HEK293 (cell line): Measurements from ENCODE around the gene CAMK2G.

Experiments
- EGR2 ChIP-seq: fragments of 450-650 bp; formaldehyde crosslinking; IDR thresholded peaks from 2 replicates; pipeline ENCODE4 v1.5.1; 2016; ENCODE audit warnings: low read depth, missing biosample characterization, missing genetic modification characterization
- GLIS2 ChIP-seq: fragments of 450-650 bp; formaldehyde crosslinking; IDR thresholded peaks from 2 replicates; pipeline ENCODE4 v1.5.1; 2016; ENCODE audit warnings: missing biosample characterization, missing genetic modification characterization
- SP3 ChIP-seq: fragments of 450-650 bp; formaldehyde crosslinking; IDR thresholded peaks from 2 replicates; pipeline ENCODE4 v1.5.1; 2016; ENCODE audit warnings: missing biosample characterization, missing genetic modification characterization
- ZBTB1 ChIP-seq: fragments of 450-650 bp; formaldehyde crosslinking; IDR thresholded peaks from 2 replicates; pipeline ENCODE4 v1.5.1; 2016; ENCODE audit warnings: missing biosample characterization, missing genetic modification characterization
- ZNF10 ChIP-seq: fragments of 450-650 bp; formaldehyde crosslinking; IDR thresholded peaks from 2 replicates; pipeline ENCODE4 v1.5.1; 2017; ENCODE audit warnings: missing biosample characterization, missing genetic modification characterization
- ZNF341 ChIP-seq: fragments of 450-650 bp; formaldehyde crosslinking; IDR thresholded peaks from 2 replicates; pipeline ENCODE4; 2016; ENCODE audit warnings: low read depth, missing biosample characterization, missing genetic modification characterization
- ZNF391 ChIP-seq: fragments of 450-650 bp; formaldehyde crosslinking; IDR thresholded peaks from 2 replicates; pipeline ENCODE4 v1.5.1; 2016; ENCODE audit warnings: low read depth, missing biosample characterization, missing genetic modification characterization, borderline replicate concordance
- ZNF561 ChIP-seq: fragments of 450-650 bp; IDR thresholded peaks from 2 replicates; pipeline ENCODE4 v1.5.1; 2018; ENCODE audit warnings: missing biosample characterization, missing genetic modification characterization, borderline replicate concordance
- ZNF623 ChIP-seq: fragments of 450-650 bp; formaldehyde crosslinking; IDR thresholded peaks from 2 replicates; pipeline ENCODE4 v1.5.1; 2016; ENCODE audit warnings: missing biosample characterization, missing genetic modification characterization
- ZNF660 ChIP-seq: fragments of 450-650 bp; IDR thresholded peaks from 2 replicates; pipeline ENCODE4 v1.5.1; 2018; ENCODE audit warnings: missing biosample characterization, mild to moderate bottlenecking, missing genetic modification characterization
- ZNF76 ChIP-seq: fragments of 450-650 bp; formaldehyde crosslinking; IDR thresholded peaks from 2 replicates; pipeline ENCODE4; 2016; ENCODE audit warnings: low read depth, missing biosample characterization, missing genetic modification characterization, borderline replicate concordance
- ZNF792 ChIP-seq: fragments of 450-650 bp; formaldehyde crosslinking; IDR thresholded peaks from 2 replicates; pipeline ENCODE4 v1.5.1; 2016; ENCODE audit warnings: missing biosample characterization, missing genetic modification characterization
- ZNF843 ChIP-seq: fragments of 450-650 bp; formaldehyde crosslinking; IDR thresholded peaks from 2 replicates; pipeline ENCODE4 v1.5.1; 2016; ENCODE audit warnings: missing biosample characterization, missing genetic modification characterization
- TF ChIP-seq, protein P1 (sequence below): fragments of 450-650 bp; formaldehyde crosslinking; IDR thresholded peaks from 2 replicates; pipeline ENCODE4 v1.5.1; 2017; ENCODE audit warnings: missing biosample characterization, missing genetic modification characterization
- TF ChIP-seq, protein P2 (sequence below): fragments of 450-650 bp; formaldehyde crosslinking; IDR thresholded peaks from 2 replicates; pipeline ENCODE4 v1.5.1; 2017; ENCODE audit warnings: missing biosample characterization, missing genetic modification characterization
- TF ChIP-seq, protein P3 (sequence below): fragments of 450-650 bp; formaldehyde crosslinking; optimal IDR thresholded peaks from 2 replicates; pipeline ENCODE3; 2016; ENCODE audit warnings: missing biosample characterization, mild to moderate bottlenecking, missing genetic modification characterization
- TF ChIP-seq, protein P4 (sequence below): fragments of 450-650 bp; formaldehyde crosslinking; IDR thresholded peaks from 2 replicates; pipeline ENCODE4 v1.5.1; 2016; ENCODE audit warnings: missing biosample characterization, missing genetic modification characterization
- TF ChIP-seq, protein P5 (sequence below): fragments of 450-650 bp; formaldehyde crosslinking; IDR thresholded peaks from 2 replicates; pipeline ENCODE4 v1.5.1; 2016; ENCODE audit warnings: missing biosample characterization, missing genetic modification characterization
- TF ChIP-seq, protein P6 (sequence below): fragments of 450-650 bp; formaldehyde crosslinking; conservative IDR thresholded peaks from 2 replicates; pipeline ENCODE4 v1.5.1; 2016; ENCODE audit warnings: low read depth, missing biosample characterization, missing genetic modification characterization
- TF ChIP-seq, protein P7 (sequence below): fragments of 450-650 bp; formaldehyde crosslinking; IDR thresholded peaks from 2 replicates; pipeline ENCODE4 v1.5.1; 2016; ENCODE audit warnings: missing biosample characterization, missing genetic modification characterization
- TF ChIP-seq, protein P8 (sequence below): fragments of 450-650 bp; formaldehyde crosslinking; IDR thresholded peaks from 2 replicates; pipeline ENCODE4 v1.5.1; 2016; ENCODE audit warnings: missing biosample characterization, missing genetic modification characterization, borderline replicate concordance

CAMK2G gene

DNA sequence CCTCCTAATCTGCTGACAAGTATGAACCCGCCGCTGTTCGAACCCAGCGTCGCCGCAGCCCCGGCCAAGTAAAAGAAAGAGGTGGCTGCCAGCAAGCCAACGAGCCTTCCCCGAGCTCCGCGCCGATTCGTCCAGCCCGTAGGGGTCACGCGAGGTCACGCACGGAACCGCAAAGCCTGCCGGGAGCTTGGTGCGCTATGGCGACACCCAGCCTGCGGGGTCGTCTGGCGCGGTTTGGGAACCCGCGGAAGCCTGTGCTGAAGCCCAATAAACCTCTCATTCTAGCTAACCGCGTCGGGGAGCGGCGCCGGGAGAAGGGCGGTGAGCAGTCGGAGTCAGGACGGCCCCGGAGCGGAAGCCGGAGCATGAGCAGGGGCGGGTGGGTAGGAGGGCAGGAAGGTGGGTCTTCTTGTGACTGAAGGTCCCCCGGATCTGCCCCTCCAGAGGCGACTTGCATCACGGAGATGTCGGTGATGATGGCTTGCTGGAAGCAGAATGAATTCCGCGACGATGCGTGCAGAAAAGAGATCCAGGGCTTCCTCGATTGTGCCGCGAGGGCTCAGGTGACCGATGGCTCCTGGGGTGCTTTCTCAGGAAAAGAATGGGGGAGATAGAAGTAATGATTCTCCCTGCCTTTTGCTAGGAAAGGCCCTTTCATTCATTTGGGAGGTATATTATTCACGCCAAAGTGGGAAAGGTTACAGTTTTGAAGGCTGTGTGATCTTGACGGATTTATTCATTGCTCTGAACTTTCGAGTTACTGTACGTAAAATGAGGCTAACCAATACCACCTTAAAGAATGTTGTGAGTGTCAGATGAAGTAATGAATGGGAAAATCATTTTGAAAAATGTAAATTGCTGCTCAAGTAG, 92.2 kb downstream of the CAMK2G start, which contains the start of gene CHCHD1 (continued):
- TF ChIP-seq, protein P1, sequence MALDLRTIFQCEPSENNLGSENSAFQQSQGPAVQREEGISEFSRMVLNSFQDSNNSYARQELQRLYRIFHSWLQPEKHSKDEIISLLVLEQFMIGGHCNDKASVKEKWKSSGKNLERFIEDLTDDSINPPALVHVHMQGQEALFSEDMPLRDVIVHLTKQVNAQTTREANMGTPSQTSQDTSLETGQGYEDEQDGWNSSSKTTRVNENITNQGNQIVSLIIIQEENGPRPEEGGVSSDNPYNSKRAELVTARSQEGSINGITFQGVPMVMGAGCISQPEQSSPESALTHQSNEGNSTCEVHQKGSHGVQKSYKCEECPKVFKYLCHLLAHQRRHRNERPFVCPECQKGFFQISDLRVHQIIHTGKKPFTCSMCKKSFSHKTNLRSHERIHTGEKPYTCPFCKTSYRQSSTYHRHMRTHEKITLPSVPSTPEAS (tag by site-specific recombination): no peak; the same call in 1 of the 2 replicates
- TF ChIP-seq ZNF623 (tag by site-specific recombination) (no peak), ZNF76 (tag by site-specific recombination) (peak; percentile 95), ZNF792 (no peak), ZNF10 (tag by site-specific recombination) (no peak), SP3 (peak; percentile 86), GLIS2 (tag by site-specific recombination) (peak; percentile 61), ZNF391 (no peak), ZNF561 (tag by site-specific recombination) (0 out of 2 replicates have a peak, but pooled peaks have one; percentile 30), ZNF660 (tag by site-specific recombination) (no peak; the same call in 1 of the 2 replicates), EGR2 (tag by site-specific recombination) (peak; percentile 61; the same call in 1 of the 2 replicates), ZNF843 (tag by site-specific recombination) (peak; percentile 27; the same call in 1 of the 2 replicates), ZBTB1 (tag by site-specific recombination) (no peak), ZNF341 (tag by site-specific recombination) (0 out of 2 replicates have a peak, but pooled peaks have one; percentile 26)
- TF ChIP-seq, protein P2, sequence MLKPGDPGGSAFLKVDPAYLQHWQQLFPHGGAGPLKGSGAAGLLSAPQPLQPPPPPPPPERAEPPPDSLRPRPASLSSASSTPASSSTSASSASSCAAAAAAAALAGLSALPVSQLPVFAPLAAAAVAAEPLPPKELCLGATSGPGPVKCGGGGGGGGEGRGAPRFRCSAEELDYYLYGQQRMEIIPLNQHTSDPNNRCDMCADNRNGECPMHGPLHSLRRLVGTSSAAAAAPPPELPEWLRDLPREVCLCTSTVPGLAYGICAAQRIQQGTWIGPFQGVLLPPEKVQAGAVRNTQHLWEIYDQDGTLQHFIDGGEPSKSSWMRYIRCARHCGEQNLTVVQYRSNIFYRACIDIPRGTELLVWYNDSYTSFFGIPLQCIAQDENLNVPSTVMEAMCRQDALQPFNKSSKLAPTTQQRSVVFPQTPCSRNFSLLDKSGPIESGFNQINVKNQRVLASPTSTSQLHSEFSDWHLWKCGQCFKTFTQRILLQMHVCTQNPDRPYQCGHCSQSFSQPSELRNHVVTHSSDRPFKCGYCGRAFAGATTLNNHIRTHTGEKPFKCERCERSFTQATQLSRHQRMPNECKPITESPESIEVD (tag by site-specific recombination): no peak
- TF ChIP-seq, protein P3, sequence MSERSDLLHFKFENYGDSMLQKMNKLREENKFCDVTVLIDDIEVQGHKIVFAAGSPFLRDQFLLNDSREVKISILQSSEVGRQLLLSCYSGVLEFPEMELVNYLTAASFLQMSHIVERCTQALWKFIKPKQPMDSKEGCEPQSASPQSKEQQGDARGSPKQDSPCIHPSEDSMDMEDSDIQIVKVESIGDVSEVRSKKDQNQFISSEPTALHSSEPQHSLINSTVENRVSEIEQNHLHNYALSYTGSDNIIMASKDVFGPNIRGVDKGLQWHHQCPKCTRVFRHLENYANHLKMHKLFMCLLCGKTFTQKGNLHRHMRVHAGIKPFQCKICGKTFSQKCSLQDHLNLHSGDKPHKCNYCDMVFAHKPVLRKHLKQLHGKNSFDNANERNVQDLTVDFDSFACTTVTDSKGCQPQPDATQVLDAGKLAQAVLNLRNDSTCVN: peak; percentile 72
- TF ChIP-seq, protein P4, sequence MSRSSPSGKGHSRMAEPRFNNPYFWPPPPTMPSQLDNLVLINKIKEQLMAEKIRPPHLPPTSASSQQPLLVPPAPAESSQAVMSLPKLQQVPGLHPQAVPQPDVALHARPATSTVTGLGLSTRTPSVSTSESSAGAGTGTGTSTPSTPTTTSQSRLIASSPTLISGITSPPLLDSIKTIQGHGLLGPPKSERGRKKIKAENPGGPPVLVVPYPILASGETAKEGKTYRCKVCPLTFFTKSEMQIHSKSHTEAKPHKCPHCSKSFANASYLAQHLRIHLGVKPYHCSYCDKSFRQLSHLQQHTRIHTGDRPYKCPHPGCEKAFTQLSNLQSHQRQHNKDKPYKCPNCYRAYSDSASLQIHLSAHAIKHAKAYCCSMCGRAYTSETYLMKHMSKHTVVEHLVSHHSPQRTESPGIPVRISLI (tag by site-specific recombination): no peak
- TF ChIP-seq, protein P5, sequence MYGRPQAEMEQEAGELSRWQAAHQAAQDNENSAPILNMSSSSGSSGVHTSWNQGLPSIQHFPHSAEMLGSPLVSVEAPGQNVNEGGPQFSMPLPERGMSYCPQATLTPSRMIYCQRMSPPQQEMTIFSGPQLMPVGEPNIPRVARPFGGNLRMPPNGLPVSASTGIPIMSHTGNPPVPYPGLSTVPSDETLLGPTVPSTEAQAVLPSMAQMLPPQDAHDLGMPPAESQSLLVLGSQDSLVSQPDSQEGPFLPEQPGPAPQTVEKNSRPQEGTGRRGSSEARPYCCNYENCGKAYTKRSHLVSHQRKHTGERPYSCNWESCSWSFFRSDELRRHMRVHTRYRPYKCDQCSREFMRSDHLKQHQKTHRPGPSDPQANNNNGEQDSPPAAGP (tag by site-specific recombination): peak; percentile 12; the same call in 1 of the 2 replicates
- TF ChIP-seq, protein P6, sequence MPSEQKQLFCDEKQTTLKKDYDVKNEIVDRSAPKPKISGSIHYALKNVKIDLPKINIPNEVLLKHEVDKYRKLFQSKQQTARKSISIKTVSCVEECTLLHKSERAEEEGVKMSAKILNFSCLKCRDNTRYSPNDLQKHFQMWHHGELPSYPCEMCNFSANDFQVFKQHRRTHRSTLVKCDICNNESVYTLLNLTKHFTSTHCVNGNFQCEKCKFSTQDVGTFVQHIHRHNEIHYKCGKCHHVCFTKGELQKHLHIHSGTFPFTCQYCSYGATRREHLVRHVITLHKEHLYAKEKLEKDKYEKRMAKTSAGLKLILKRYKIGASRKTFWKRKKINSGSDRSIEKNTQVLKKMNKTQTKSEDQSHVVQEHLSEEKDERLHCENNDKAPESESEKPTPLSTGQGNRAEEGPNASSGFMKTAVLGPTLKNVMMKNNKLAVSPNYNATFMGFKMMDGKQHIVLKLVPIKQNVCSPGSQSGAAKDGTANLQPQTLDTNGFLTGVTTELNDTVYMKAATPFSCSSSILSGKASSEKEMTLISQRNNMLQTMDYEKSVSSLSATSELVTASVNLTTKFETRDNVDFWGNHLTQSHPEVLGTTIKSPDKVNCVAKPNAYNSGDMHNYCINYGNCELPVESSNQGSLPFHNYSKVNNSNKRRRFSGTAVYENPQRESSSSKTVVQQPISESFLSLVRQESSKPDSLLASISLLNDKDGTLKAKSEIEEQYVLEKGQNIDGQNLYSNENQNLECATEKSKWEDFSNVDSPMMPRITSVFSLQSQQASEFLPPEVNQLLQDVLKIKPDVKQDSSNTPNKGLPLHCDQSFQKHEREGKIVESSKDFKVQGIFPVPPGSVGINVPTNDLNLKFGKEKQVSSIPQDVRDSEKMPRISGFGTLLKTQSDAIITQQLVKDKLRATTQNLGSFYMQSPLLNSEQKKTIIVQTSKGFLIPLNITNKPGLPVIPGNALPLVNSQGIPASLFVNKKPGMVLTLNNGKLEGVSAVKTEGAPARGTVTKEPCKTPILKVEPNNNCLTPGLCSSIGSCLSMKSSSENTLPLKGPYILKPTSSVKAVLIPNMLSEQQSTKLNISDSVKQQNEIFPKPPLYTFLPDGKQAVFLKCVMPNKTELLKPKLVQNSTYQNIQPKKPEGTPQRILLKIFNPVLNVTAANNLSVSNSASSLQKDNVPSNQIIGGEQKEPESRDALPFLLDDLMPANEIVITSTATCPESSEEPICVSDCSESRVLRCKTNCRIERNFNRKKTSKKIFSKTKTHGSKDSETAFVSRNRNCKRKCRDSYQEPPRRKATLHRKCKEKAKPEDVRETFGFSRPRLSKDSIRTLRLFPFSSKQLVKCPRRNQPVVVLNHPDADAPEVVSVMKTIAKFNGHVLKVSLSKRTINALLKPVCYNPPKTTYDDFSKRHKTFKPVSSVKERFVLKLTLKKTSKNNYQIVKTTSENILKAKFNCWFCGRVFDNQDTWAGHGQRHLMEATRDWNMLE (tag by site-specific recombination): 0 out of 2 replicates have a peak, but pooled peaks have one; percentile 13
- TF ChIP-seq, protein P7, sequence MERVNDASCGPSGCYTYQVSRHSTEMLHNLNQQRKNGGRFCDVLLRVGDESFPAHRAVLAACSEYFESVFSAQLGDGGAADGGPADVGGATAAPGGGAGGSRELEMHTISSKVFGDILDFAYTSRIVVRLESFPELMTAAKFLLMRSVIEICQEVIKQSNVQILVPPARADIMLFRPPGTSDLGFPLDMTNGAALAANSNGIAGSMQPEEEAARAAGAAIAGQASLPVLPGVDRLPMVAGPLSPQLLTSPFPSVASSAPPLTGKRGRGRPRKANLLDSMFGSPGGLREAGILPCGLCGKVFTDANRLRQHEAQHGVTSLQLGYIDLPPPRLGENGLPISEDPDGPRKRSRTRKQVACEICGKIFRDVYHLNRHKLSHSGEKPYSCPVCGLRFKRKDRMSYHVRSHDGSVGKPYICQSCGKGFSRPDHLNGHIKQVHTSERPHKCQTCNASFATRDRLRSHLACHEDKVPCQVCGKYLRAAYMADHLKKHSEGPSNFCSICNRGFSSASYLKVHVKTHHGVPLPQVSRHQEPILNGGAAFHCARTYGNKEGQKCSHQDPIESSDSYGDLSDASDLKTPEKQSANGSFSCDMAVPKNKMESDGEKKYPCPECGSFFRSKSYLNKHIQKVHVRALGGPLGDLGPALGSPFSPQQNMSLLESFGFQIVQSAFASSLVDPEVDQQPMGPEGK (tag by site-specific recombination): peak; percentile 77
- TF ChIP-seq, protein P8, sequence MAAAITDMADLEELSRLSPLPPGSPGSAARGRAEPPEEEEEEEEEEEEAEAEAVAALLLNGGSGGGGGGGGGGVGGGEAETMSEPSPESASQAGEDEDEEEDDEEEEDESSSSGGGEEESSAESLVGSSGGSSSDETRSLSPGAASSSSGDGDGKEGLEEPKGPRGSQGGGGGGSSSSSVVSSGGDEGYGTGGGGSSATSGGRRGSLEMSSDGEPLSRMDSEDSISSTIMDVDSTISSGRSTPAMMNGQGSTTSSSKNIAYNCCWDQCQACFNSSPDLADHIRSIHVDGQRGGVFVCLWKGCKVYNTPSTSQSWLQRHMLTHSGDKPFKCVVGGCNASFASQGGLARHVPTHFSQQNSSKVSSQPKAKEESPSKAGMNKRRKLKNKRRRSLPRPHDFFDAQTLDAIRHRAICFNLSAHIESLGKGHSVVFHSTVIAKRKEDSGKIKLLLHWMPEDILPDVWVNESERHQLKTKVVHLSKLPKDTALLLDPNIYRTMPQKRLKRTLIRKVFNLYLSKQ (tag by site-specific recombination): no peak
